Activated CD4-positive, alpha-beta T cell treated with anti-CD3 and anti-CD28 coated beads for 1 hour (primary cell): Measurements from ENCODE around the gene HYOU1.
"Not testable (repeated sequence)": the region's sequence is repeated elsewhere in the genome, so short reads cannot be mapped to it uniquely, and the experiment has no call there.

ENCODE experiments used
- DNase-seq: peaks from one replicate; pipeline ENCODE4 v3.0.0-alpha.2; 2020

The HYOU1 gene, protein sequence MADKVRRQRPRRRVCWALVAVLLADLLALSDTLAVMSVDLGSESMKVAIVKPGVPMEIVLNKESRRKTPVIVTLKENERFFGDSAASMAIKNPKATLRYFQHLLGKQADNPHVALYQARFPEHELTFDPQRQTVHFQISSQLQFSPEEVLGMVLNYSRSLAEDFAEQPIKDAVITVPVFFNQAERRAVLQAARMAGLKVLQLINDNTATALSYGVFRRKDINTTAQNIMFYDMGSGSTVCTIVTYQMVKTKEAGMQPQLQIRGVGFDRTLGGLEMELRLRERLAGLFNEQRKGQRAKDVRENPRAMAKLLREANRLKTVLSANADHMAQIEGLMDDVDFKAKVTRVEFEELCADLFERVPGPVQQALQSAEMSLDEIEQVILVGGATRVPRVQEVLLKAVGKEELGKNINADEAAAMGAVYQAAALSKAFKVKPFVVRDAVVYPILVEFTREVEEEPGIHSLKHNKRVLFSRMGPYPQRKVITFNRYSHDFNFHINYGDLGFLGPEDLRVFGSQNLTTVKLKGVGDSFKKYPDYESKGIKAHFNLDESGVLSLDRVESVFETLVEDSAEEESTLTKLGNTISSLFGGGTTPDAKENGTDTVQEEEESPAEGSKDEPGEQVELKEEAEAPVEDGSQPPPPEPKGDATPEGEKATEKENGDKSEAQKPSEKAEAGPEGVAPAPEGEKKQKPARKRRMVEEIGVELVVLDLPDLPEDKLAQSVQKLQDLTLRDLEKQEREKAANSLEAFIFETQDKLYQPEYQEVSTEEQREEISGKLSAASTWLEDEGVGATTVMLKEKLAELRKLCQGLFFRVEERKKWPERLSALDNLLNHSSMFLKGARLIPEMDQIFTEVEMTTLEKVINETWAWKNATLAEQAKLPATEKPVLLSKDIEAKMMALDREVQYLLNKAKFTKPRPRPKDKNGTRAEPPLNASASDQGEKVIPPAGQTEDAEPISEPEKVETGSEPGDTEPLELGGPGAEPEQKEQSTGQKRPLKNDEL

DNA sequence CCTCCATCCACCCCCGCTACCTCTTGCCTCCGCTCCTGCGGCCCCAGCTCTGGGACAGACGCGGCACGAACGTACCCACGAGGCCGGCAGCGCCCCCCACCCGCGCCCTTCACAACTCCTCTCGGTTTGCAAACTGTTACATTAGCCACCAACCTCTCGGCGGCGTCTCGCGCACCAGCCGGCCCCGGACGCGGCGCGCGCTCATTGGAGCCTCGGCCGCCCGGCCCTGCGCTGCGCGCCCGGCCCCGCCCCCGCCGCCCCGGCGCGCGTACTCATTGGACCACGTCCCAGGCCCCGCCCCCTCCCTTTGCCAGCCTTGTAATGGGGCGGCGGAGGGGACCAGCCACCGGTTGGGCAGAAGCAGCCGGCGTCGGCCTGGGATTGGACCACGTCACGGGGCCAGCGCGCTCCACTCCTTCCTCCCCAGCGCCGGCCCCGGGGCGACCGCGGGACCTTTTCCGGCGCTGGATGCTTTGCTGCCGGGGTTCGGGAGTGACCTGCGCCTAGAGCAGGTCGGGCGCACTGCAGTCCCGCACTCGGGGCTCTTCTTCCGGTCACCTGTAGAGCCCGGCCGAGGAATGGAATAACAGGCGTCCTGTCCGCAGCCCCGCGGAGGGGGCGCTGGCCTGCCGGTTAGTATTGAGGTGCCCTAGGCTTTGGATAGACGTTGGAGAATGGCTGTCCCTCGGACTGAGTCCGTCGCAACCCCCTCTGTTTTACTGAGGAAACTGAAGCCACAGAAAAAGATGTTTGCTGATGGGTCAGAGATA lies at the start of gene HYOU1:
Gene HYOU1, minus strand, starts transcription at position 206 of the 770 bp plus-strand sequence. CDS start 1,045 bp downstream, outside the sequence.
- DNase-seq, result peak; percentile 96

DNA sequence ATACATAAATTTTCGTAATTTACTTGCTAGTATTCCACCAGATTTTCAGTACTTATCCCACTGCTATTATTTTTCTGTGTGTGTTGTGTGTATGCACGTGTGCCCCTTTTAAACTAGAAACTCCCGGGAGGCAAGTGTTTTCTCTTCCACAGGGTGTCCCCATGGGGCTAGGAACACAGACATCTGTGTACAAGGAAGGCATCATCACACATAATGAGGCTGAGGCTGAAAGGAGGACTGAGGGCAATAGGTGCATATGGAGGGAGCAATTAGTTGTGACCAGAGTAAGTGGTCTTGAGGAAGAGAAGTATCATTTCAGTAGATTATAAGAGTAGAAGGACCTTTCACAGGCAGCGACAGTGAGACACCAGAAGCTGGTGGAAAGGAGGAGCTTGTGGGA lies 46.8 kb upstream of the HYOU1 start:
- DNase-seq, result no peak

GRCh38 chr11:119103161-119103664 lies 46.2 kb upstream of the HYOU1 start:
- DNase-seq, result not testable (repeated sequence)

GRCh38 chr11:119101759-119102423 lies 44.9 kb upstream of the HYOU1 start, which contains the start of gene DPAGT1:
TSS of gene DPAGT1 (minus strand) at chr11:119101853. CDS start at chr11:119101655, 198 bp downstream.
- peak; percentile 73 for DNase-seq

DNA sequence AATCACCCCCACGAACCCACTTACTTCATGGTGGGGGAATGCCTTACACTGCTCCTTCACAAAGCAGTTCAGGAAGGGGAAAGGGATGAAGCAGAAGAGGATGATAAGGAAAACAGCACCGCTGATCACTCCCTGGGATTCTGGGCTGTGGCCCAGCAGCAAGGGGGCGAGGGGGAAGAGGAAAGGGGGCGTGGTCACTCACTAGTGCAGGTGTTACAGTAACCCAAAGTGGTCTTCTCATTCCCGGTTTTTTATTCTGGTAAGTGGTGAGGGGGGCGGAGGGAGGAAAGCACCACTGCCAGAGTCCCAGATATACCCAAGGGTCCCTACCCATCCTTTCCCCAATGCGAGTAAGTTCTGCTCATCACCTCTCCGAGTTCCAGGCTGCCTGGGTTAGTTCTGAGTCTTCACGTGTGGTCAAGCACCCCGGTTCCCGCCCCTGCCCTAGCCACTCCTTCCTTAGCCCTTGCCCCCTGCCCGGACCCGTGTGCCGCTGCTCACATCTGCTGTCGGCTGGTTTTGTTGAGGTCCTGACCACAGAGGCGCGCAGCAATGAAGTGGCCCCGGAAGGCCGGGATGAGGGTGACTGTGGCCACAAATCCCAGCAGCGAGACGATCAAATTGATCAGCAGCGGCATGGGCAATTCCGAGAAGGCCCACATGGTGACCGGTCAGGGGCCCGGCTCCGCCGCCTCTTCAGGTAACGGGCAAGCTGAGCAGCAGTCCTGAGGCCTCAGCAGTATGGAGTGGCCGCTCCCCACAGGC lies 44.2 kb upstream of the HYOU1 start:
- no peak for DNase-seq

DNA sequence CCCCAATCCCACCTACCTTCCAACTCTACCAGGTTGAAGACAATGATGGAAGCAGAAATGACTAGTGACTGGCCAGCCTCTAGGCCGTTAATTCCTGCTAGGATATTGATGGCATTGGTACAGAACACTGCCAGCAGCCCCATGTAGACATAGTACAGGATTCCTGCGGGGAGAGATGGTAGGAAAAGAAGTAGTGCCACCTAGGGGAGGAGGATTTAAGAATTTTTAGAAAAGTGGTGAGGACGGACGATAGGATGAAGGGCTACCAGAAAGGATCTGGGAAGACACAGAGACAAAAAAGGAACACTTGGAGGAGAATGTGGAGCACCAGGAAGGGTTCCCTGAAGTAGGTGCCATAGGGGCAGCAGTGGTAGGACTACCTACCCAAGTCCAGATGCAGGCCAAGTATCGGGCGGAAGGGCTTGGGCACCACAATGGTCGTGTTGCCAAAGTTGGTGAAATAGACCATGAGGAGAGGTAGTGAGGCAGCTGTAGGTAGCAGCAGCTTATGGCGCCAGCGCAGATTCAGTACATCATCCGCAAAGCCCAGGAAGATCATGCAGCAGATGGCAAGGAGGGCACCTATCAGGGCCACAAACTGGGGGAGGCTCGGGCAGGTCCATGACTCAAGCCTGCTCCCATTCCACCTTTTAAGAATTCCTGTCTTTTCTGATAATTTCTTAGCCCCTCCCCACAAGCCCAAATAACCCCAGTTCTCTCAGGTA lies 43.4 kb upstream of the HYOU1 start:
- no peak for DNase-seq

- no peak for DNase-seq
These were observed 42.7 kb upstream of the HYOU1 start for GRCh38 chr11:119099711-119100110.

- peak; percentile 99 for DNase-seq
These were observed 38.3 kb upstream of the HYOU1 start for GRCh38 chr11:119095066-119095880.

DNA sequence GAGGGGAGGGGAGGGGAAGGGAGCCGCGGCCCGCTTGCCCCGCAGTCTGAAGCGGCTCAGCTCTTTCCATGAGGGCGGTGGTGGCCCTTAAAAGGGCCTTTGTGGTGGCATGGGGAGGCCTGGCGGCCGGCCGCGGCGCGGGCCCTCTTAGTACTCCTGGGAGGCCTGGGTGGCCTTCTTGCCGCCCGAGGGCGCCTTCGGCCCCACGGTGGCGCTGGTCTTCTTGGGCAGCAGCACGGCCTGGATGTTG lies 37.7 kb upstream of the HYOU1 start:
- no peak for DNase-seq

DNA sequence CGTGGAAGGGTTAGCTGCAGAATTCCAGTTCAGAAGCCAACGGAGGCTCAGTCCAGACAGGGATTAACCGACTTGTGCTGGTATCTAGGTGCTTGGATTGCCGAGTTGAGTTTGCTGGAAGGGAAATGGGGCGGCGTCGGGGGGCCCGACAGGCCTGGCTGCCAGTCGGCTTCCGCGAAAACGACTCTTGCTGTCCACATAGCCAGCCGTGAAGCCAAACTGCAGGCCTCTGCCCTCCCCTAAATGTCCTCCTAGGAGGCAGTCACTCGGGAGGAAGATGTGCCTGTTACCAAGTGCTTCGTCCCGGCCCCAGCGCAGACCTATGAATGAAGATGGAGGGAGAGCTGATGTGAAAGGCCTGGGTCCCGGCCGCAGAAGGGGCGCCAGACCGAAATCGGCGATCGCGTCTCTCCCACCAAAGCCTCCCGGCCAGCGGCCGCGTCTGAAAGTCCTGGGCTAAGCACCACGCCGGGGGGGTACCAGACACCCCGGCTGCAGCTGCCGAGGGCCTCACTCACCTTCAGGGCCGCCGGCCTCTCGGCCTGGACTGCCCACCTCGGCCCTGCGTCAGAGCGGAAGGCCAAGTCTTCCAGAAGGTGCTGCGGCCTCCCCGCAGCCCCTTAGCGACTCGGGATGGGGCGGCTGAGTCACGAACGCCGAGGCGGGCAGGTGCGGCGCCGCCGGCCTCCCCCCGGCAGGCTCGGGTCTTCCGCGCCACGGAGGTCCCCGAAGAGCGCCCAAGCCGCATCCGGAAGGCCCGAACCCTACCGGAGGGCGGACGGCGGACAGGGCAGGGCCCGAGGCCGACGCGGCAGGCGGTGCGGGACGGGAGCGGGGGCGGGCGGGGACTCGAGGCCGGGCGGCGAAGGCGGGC lies 37.2 kb upstream of the HYOU1 start:
- peak; percentile 45 for DNase-seq

DNA sequence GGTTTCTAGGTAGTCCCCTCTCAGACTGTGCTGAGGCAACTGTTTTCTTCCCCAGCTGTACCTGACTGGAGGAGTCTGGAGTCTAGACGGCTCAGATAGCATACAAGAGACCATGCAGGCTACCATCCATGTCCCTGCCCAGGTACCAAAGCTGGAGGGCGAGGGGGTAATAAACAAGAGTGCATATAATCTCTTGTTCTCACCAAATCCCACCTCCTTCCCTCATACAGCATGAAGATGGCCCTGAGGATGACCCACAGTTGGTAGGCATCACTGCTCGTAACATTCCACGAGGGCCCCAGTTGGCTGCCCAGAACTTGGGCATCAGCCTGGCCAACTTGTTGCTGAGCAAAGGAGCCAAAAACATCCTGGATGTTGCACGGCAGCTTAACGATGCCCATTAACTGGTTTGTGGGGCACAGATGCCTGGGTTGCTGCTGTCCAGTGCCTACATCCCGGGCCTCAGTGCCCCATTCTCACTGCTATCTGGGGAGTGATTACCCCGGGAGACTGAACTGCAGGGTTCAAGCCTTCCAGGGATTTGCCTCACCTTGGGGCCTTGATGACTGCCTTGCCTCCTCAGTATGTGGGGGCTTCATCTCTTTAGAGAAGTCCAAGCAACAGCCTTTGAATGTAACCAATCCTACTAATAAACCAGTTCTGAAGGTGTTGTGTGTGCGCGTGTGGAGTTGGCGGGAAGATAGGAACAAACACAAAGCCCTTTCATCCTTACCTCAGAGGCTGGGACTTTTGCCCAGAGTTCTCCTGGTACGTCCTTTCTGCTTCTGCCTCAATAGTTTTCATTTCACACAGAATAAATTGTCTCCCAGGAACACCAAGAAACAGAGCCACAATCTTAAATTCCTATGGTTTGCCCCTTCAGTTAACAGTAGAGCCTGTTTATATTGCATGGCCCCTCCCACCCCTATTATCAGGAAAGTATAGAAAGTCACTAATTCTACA lies 36.2 kb upstream of the HYOU1 start:
- no peak for DNase-seq

- no peak for DNase-seq
These were observed 35.2 kb upstream of the HYOU1 start for GRCh38 chr11:119091966-119092879.

GRCh38 chr11:119091178-119091577 lies 34.2 kb upstream of the HYOU1 start:
- DNase-seq, result no peak

GRCh38 chr11:119089319-119089718 lies 32.3 kb upstream of the HYOU1 start:
- no peak for DNase-seq

- DNase-seq, result no peak
These were observed 31.4 kb upstream of the HYOU1 start for GRCh38 chr11:119088406-119088805.

DNA sequence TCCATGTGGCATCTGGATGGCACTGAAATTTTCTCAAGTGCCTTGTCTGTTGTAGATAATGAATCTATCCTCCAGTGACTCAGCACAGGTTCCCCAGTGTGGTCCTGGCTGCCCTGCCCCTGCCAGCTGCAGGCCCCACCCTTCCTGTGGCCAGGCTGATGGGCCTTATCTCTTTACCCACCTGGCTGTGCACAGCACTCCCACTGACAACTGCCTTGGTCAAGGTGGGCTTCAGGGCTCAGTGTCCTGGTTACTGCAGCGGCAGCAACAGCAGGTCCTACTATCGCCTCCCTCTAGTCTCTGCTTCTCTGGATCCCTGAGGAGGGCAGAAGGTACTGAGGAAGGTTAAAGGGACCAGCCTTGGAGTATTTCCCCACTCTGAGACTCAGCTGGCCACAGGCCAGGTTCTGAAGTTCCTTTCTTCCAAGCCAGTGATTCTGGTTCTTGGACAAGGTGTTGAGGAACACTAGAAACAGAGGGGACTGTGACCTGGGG lies 30.8 kb upstream of the HYOU1 start:
- DNase-seq, result no peak
